Measurements from ENCODE around the gene CADPS2. TPM values are rescaled to one million over a fixed set of nuclear protein-coding genes. Genes with fewer than 3 reads are reported as not detected.
A peak's percentile ranks its signal among the peaks of the same experiment; 100 is the strongest.

Gene CADPS2
- total RNA-seq, 5 donors from 2014 or later (not counting 1 experiment from before 2014, with no cell fraction given): 0.15 to 0.28 (median 0.16) TPM; not detected in 2

DNA sequence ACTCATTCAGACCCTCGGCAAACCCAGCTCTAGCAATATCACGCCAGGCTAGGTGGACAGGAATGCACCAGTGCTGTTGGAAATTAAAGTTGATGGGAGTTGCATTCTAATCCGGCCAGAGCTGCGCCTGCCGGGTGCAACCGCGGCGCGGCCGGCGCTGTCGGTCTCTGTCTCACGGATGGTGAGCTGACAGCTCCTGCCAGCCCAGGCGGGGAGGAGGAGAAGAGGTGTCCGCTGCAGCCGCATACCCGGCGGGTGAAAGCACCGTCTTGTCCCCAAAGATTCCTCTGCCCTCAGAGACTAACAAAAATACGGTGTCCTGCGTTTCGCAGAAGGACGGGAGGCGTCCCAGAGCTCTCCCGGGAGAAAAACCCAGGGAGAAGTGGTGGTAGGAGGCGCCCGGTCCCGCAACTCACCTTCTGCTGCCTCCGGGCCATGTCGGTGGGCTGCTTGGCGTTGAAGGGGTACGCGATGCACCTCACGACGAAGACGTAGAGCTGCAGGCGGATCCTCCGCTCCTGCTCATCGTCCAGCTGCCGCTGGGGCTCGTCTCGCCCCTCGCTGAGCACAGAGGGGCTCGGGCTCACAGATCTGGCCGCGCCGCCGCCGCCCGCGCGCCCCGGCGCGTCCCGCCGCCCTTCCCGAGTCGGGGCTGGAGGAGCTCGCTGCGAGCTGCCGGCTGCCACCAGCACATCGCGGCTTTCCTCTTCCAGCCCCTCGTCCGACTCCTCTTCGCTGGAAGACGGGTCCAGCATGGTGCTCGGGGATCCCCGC, 490 bp downstream of the CADPS2 start:
- Histone ChIP-seq H3K27ac (ENCODE audit: low read length) (no peak overlapping the region), H3K4me3 (ENCODE audit: control insufficient read depth in 1 of 2, extremely low read depth in 1 of 2, low read length in 1 of 2) (peak overlapping the region in 1 of 2 donors; percentile 19), H3K27me3 (replicated peaks in 1 of 2; ENCODE audit: control insufficient read depth in 2 of 2, extremely low read depth in 1 of 2, insufficient read depth in 2 of 2, low read length in 1 of 2) (peaks cover 12 to 16% of the 10 kb centered on the region in 2 experiments), H3K36me3 (ENCODE audit: control insufficient read depth in 2 of 2, extremely low read depth in 1 of 2, insufficient read depth in 1 of 2, low read length in 1 of 2) (no peaks in the 10 kb centered on the region), H3K4me1 (ENCODE audit: control insufficient read depth in 1 of 2, extremely low read depth in 1 of 2, insufficient read depth in 2 of 2, low read length in 2 of 2) (peaks cover 0 to 3% of the 10 kb centered on the region in 2 experiments), H3K9me3 (no peaks in the 10 kb centered on the region)
- H3K27ac Mint-ChIP-seq: no peak overlapping the region
- DNase-seq: no peak
- H3K27me3 Mint-ChIP-seq: peaks cover 46 to 54% of the 10 kb centered on the region in 2 donors
- CTCF ChIA-PET: no interaction called here
- H3K4me1 Mint-ChIP-seq: peaks cover 0 to 10% (median 9%) of the 10 kb centered on the region in 3 donors
- POLR2A ChIA-PET: no interaction called here
- ATAC-seq (replicated peaks in 1 of 4): no peak
- WGBS (ENCODE audit: insufficient coverage): 5% methylated on average over 61 of the region's 70 CpGs
- H3K9me3 Mint-ChIP-seq: peaks cover 0 to 6% (median 0%) of the 10 kb centered on the region in 3 donors
- no peaks in the 10 kb centered on the region for H3K36me3 Mint-ChIP-seq
- H3K4me3 Mint-ChIP-seq: peak overlapping the region; percentile 7 to 46 (median 36)

DNA sequence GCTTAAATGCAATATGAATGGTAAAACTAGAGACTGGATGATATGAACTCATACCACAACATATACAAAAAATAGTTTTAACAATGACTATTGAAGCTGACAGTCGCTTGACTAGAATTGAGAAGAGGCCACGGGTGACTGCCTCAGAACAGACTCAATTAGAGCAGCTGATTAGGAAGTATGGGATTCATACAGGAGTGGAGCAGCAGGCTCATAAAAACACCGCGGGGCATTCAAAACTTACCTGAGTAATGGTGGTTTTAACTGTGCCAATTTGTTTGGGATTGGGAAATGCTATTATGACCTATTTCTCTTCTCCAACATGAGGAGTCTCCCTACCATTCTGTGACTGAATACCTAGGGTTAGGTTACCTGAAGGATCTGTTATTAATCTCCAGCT, 2.1 kb downstream of the CADPS2 start:
- Mint-ChIP-seq H3K27ac (no peak overlapping the region), H3K36me3 (no peaks in the 10 kb centered on the region), H3K27me3 (peaks cover 42 to 49% of the 10 kb centered on the region in 2 donors), H3K4me3 (no peak overlapping the region), H3K4me1 (peaks cover 0 to 10% (median 9%) of the 10 kb centered on the region in 3 donors), H3K9me3 (peaks cover 0 to 2% (median 0%) of the 10 kb centered on the region in 3 donors)
- H3K9me3 ChIP-seq: no peaks in the 10 kb centered on the region
- peaks cover 0 to 3% of the 10 kb centered on the region in 2 experiments for H3K4me1 ChIP-seq (ENCODE audit: control insufficient read depth in 1 of 2, extremely low read depth in 1 of 2, insufficient read depth in 2 of 2, low read length in 2 of 2)
- no peak for ATAC-seq (replicated peaks in 1 of 4)
- DNase-seq: no peak
- POLR2A ChIA-PET: no interaction called here
- WGBS (ENCODE audit: insufficient coverage): 80% methylated on average over 1 of the region's 4 CpGs
- CTCF ChIA-PET: no interaction called here
- H3K36me3 ChIP-seq (ENCODE audit: control insufficient read depth in 2 of 2, extremely low read depth in 1 of 2, insufficient read depth in 1 of 2, low read length in 1 of 2): no peaks in the 10 kb centered on the region
- H3K27me3 ChIP-seq (replicated peaks in 1 of 2; ENCODE audit: control insufficient read depth in 2 of 2, extremely low read depth in 1 of 2, insufficient read depth in 2 of 2, low read length in 1 of 2): peaks cover 12 to 16% of the 10 kb centered on the region in 2 experiments
- no peak overlapping the region for H3K27ac ChIP-seq (ENCODE audit: low read length)
- H3K4me3 ChIP-seq (ENCODE audit: control insufficient read depth in 1 of 2, extremely low read depth in 1 of 2, low read length in 1 of 2): no peak overlapping the region

GRCh38 chr7:122883049-122883680, 3.1 kb downstream of the CADPS2 start:
- no peak overlapping the region for H3K27ac Mint-ChIP-seq
- H3K4me1 ChIP-seq (ENCODE audit: control insufficient read depth in 1 of 2, extremely low read depth in 1 of 2, insufficient read depth in 2 of 2, low read length in 2 of 2): peaks cover 0 to 3% of the 10 kb centered on the region in 2 experiments
- POLR2A ChIA-PET: interaction anchor here (0.6 kb wide), 2 partner anchors 12 to 43 kb away, joined by 4 to 8 read pairs; no protein-coding TSS in a partner anchor
- H3K4me3 ChIP-seq (ENCODE audit: control insufficient read depth in 1 of 2, extremely low read depth in 1 of 2, low read length in 1 of 2): no peak overlapping the region
- H3K4me3 Mint-ChIP-seq: no peak overlapping the region
- H3K27me3 ChIP-seq (replicated peaks in 1 of 2; ENCODE audit: control insufficient read depth in 2 of 2, extremely low read depth in 1 of 2, insufficient read depth in 2 of 2, low read length in 1 of 2): peaks cover 12 to 16% of the 10 kb centered on the region in 2 experiments
- no peak for ATAC-seq (replicated peaks in 1 of 4)
- peaks cover 35 to 42% of the 10 kb centered on the region in 2 donors for H3K27me3 Mint-ChIP-seq
- no peaks in the 10 kb centered on the region for H3K9me3 ChIP-seq
- CTCF ChIA-PET: no interaction called here
- no peak for DNase-seq
- no peaks in the 10 kb centered on the region for H3K36me3 ChIP-seq (ENCODE audit: control insufficient read depth in 2 of 2, extremely low read depth in 1 of 2, insufficient read depth in 1 of 2, low read length in 1 of 2)
- H3K4me1 Mint-ChIP-seq: peaks cover 0 to 10% (median 9%) of the 10 kb centered on the region in 3 donors
- WGBS (ENCODE audit: insufficient coverage): 100% methylated on average over 1 of the region's 3 CpGs
- no peaks in the 10 kb centered on the region for H3K36me3 Mint-ChIP-seq
- H3K9me3 Mint-ChIP-seq: no peaks in the 10 kb centered on the region
- no peak overlapping the region for H3K27ac ChIP-seq (ENCODE audit: low read length)

DNA sequence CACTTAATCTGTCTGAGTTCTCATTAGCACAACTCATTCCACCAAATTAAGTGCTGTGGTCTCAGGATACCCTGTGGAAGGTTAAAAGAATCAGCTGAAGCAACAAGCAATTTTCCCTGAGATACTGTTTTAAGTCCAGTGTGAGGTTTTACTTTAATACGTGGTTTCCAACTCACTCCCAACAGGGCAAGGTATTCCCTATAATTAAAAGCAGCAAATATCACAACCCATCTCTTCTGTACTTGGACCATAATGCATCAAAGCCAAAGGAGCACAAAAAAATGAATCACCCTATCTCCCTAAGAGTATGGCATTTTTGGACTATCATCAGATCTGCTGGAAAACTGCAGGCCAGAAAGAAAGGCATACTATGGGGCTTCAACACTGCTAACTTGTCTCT, 4.9 kb downstream of the CADPS2 start:
- Histone ChIP-seq H3K9me3 (no peaks in the 10 kb centered on the region), H3K36me3 (ENCODE audit: control insufficient read depth in 2 of 2, extremely low read depth in 1 of 2, insufficient read depth in 1 of 2, low read length in 1 of 2) (no peaks in the 10 kb centered on the region), H3K4me3 (ENCODE audit: control insufficient read depth in 1 of 2, extremely low read depth in 1 of 2, low read length in 1 of 2) (no peak overlapping the region), H3K27ac (ENCODE audit: low read length) (no peak overlapping the region), H3K27me3 (replicated peaks in 1 of 2; ENCODE audit: control insufficient read depth in 2 of 2, extremely low read depth in 1 of 2, insufficient read depth in 2 of 2, low read length in 1 of 2) (peaks cover 6 to 8% of the 10 kb centered on the region in 2 experiments), H3K4me1 (ENCODE audit: control insufficient read depth in 1 of 2, extremely low read depth in 1 of 2, insufficient read depth in 2 of 2, low read length in 2 of 2) (peaks cover 0 to 3% of the 10 kb centered on the region in 2 experiments)
- Mint-ChIP-seq H3K36me3 (no peaks in the 10 kb centered on the region), H3K27ac (no peak overlapping the region), H3K9me3 (no peaks in the 10 kb centered on the region), H3K4me1 (peaks cover 0 to 4% (median 4%) of the 10 kb centered on the region in 3 donors), H3K27me3 (peaks cover 24 to 29% of the 10 kb centered on the region in 2 donors), H3K4me3 (no peak overlapping the region)
- POLR2A ChIA-PET: no interaction called here
- CTCF ChIA-PET: no interaction called here
- DNase-seq (no peak), ATAC-seq (replicated peaks in 1 of 4) (no peak)
- no CpG with 5 or more reads among the region's 1 CpG for WGBS (ENCODE audit: insufficient coverage)

DNA sequence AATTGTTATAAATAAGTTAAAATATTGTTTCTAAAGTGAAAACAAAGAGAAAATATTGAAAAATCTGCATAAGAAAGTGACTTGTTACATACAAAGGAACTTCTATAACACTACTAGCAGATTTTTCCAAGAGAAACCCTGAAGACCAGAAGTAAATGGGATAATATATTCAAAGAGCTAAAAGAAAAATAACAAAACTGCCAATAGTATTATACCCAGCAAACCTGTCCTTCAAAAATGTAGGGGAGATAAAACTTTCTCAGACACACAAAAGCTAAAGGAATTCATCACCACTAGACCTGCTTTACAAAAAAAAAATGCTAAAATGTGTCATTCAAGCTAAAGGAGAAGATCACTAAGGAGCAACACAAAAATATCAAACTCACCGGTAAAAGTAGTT, 17.0 kb downstream of the CADPS2 start:
- no CpG with 5 or more reads among the region's 1 CpG for WGBS (ENCODE audit: insufficient coverage)
- Histone ChIP-seq H3K4me1 (ENCODE audit: control insufficient read depth in 1 of 2, extremely low read depth in 1 of 2, insufficient read depth in 2 of 2, low read length in 2 of 2) (no peaks in the 10 kb centered on the region), H3K4me3 (ENCODE audit: control insufficient read depth in 1 of 2, extremely low read depth in 1 of 2, low read length in 1 of 2) (no peak overlapping the region), H3K27ac (ENCODE audit: low read length) (no peak overlapping the region), H3K27me3 (replicated peaks in 1 of 2; ENCODE audit: control insufficient read depth in 2 of 2, extremely low read depth in 1 of 2, insufficient read depth in 2 of 2, low read length in 1 of 2) (no peaks in the 10 kb centered on the region), H3K36me3 (ENCODE audit: control insufficient read depth in 2 of 2, extremely low read depth in 1 of 2, insufficient read depth in 1 of 2, low read length in 1 of 2) (no peaks in the 10 kb centered on the region), H3K9me3 (no peaks in the 10 kb centered on the region)
- ChIA-PET CTCF (no interaction called here), POLR2A (no interaction called here)
- ATAC-seq (replicated peaks in 1 of 4) (no peak), DNase-seq (no peak)
- no peak overlapping the region for H3K4me3 Mint-ChIP-seq
- peaks cover 17 to 43% (median 34%) of the 10 kb centered on the region in 3 donors for H3K9me3 Mint-ChIP-seq
- H3K27ac Mint-ChIP-seq: no peak overlapping the region
- H3K4me1 Mint-ChIP-seq: no peaks in the 10 kb centered on the region
- H3K27me3 Mint-ChIP-seq: no peaks in the 10 kb centered on the region
- no peaks in the 10 kb centered on the region for H3K36me3 Mint-ChIP-seq

GRCh38 chr7:122867471-122867980, 18.7 kb downstream of the CADPS2 start:
- Mint-ChIP-seq H3K4me1 (no peaks in the 10 kb centered on the region), H3K27me3 (no peaks in the 10 kb centered on the region), H3K36me3 (no peaks in the 10 kb centered on the region), H3K9me3 (peaks cover 17 to 36% (median 34%) of the 10 kb centered on the region in 3 donors), H3K4me3 (no peak overlapping the region), H3K27ac (no peak overlapping the region)
- DNase-seq (no peak), ATAC-seq (replicated peaks in 1 of 4) (no peak)
- Histone ChIP-seq H3K9me3 (no peaks in the 10 kb centered on the region), H3K27ac (ENCODE audit: low read length) (no peak overlapping the region), H3K36me3 (ENCODE audit: control insufficient read depth in 2 of 2, extremely low read depth in 1 of 2, insufficient read depth in 1 of 2, low read length in 1 of 2) (no peaks in the 10 kb centered on the region), H3K4me3 (ENCODE audit: control insufficient read depth in 1 of 2, extremely low read depth in 1 of 2, low read length in 1 of 2) (no peak overlapping the region), H3K4me1 (ENCODE audit: control insufficient read depth in 1 of 2, extremely low read depth in 1 of 2, insufficient read depth in 2 of 2, low read length in 2 of 2) (no peaks in the 10 kb centered on the region), H3K27me3 (replicated peaks in 1 of 2; ENCODE audit: control insufficient read depth in 2 of 2, extremely low read depth in 1 of 2, insufficient read depth in 2 of 2, low read length in 1 of 2) (no peaks in the 10 kb centered on the region)
- POLR2A ChIA-PET: no interaction called here
- CTCF ChIA-PET: no interaction called here

Measured in T-cell (primary cell).